B cell (primary cell): ENCODE measurements around the gene PRDX3. TPM values are rescaled to one million over a fixed set of nuclear protein-coding genes. Genes with fewer than 3 reads are reported as not detected.

Source experiments
- ATAC-seq: fragments of 200-7000 bp; cut with Tn5 transposase; one replicate; pipeline ENCODE4 v1.10.0; 2021; ENCODE audit warnings: low read depth, mild to moderate bottlenecking, moderate number of reproducible peaks, moderate library complexity
- CTCF ChIA-PET: fragments of 350-600 bp; sonication (Branson Sonifier 250); formaldehyde crosslinking; loops from one replicate; lab custom pipeline; 2021; ENCODE audit warnings: antibody characterized with exemption, inconsistent platforms; lab: Charles Lee
- POLR2A ChIA-PET: fragments of 350-600 bp; sonication (Branson Sonifier 250); formaldehyde crosslinking; loops from one replicate; lab custom pipeline; 2021; ENCODE audit warnings: antibody characterized with exemption; lab: Charles Lee
- DNase-seq: peaks from one replicate; pipeline ENCODE4 v3.0.0; 2013
- H2AFZ ChIP-seq: 2 replicates; pipeline ENCODE4 v1.6.1; 2012; ENCODE audit warnings: mild to moderate bottlenecking, low read depth, low read length; ENCODE audit not compliant: insufficient read depth, poor library complexity, severe bottlenecking
- H3K27ac ChIP-seq, 2 donors: 1 replicate in 1 of 2; 2 replicates in 1 of 2; pipeline ENCODE4 v1.5.1; 2012 to 2013; ENCODE audit warnings: low read length in 2 of 2, mild to moderate bottlenecking in 2 of 2, moderate library complexity in 1 of 2
- H3K27me3 ChIP-seq, 4 experiments: fragments of 200-600 bp in 1 of 4; sonication (generic) in 1 of 4; replicated peaks in 1 of 4; 1 replicate in 2 of 4; 2 replicates in 2 of 4; pipeline versions ENCODE4 v1.6.1 to v1.7.0; 2013 to 2016; ENCODE audit warnings: low read length in 3 of 4, mild to moderate bottlenecking in 2 of 4, mixed read lengths in 1 of 4, moderate library complexity in 1 of 4; ENCODE audit not compliant: insufficient read depth in 4 of 4, control insufficient read depth in 3 of 4; ENCODE audit errors: control extremely low read depth in 1 of 4
- H3K36me3 ChIP-seq, 2 experiments: replicated peaks in 1 of 2; 1 replicate in 1 of 2; 2 replicates in 1 of 2; pipeline versions ENCODE4 v1.6.1 to v1.7.1; 2013; ENCODE audit warnings: low read length in 1 of 2; ENCODE audit not compliant: insufficient read depth in 2 of 2, control insufficient read depth in 1 of 2; ENCODE audit errors: control extremely low read depth in 1 of 2, extremely low read depth in 1 of 2
- H3K4me1 ChIP-seq, 2 donors: fragments of 200-600 bp in 1 of 2; sonication (generic) in 1 of 2; 1 replicate in 1 of 2; 2 replicates in 1 of 2; pipeline versions ENCODE4 v1.5.1 to v1.6.1; 2013 to 2017; ENCODE audit warnings: low read length in 2 of 2; ENCODE audit not compliant: control insufficient read depth in 2 of 2, insufficient read depth in 2 of 2
- H3K4me2 ChIP-seq: replicated peaks from 2 replicates; pipeline ENCODE3; 2012; ENCODE audit warnings: mild to moderate bottlenecking, low read depth, low read length; ENCODE audit not compliant: poor library complexity, severe bottlenecking
- H3K4me3 ChIP-seq, 5 experiments: fragments of 200-600 bp in 1 of 5; sonication (generic) in 1 of 5; 1 replicate in 3 of 5; 2 replicates in 2 of 5; pipeline versions ENCODE4 v1.5.1 to v1.7.0; 2011 to 2016; ENCODE audit warnings: low read length in 4 of 5, mild to moderate bottlenecking in 4 of 5, low read depth in 2 of 5, control low read depth in 1 of 5, moderate library complexity in 1 of 5; ENCODE audit not compliant: insufficient read depth in 1 of 5; ENCODE audit errors: control extremely low read depth in 1 of 5, extremely low read depth in 1 of 5
- H3K79me2 ChIP-seq: fragments of 200-600 bp; sonication (generic); one replicate; pipeline ENCODE4 v1.6.0; 2016; ENCODE audit warnings: low read length; ENCODE audit not compliant: control insufficient read depth, insufficient read depth
- H3K9ac ChIP-seq: fragments of 200-600 bp; sonication (generic); 2 replicates; pipeline ENCODE4 v1.6.1; 2017; ENCODE audit warnings: mild to moderate bottlenecking, low read length, moderate library complexity
- H3K9me3 ChIP-seq, 3 donors: one replicate each; pipeline versions ENCODE4 v1.6.1 to v1.7.1; 2013; ENCODE audit warnings: low read length in 2 of 3; ENCODE audit not compliant: control insufficient read depth in 2 of 3, insufficient read depth in 1 of 3; ENCODE audit errors: control extremely low read depth in 1 of 3
- H4K20me1 ChIP-seq: 2 replicates; pipeline ENCODE4 v1.6.0; 2012; ENCODE audit warnings: mild to moderate bottlenecking, low read length; ENCODE audit not compliant: insufficient read depth, control insufficient read depth, poor library complexity, severe bottlenecking
- H3K27ac Mint-ChIP-seq: one replicate; pipeline ENCODE4 v1.8.0; 2021; ENCODE audit warnings: mixed read lengths
- H3K27me3 Mint-ChIP-seq: one replicate; pipeline ENCODE4 v1.8.0; 2021; ENCODE audit warnings: mixed read lengths
- H3K4me1 Mint-ChIP-seq: one replicate; pipeline ENCODE4 v1.8.0; 2021; ENCODE audit warnings: mixed read lengths
- H3K4me3 Mint-ChIP-seq: one replicate; pipeline ENCODE4 v1.8.0; 2021; ENCODE audit warnings: mixed read lengths
- H3K9me3 Mint-ChIP-seq: one replicate; pipeline ENCODE4 v1.8.0; 2022; ENCODE audit warnings: mixed read lengths; ENCODE audit not compliant: insufficient read depth
- CTCF ChIP-seq: fragments of 200-600 bp; IDR thresholded peaks from one replicate; pipeline ENCODE4 v1.8.0; 2022; ENCODE audit warnings: antibody characterized with exemption, mild to moderate bottlenecking
- EZH2 ChIP-seq: IDR thresholded peaks from 2 replicates; pipeline ENCODE4 v1.6.1; 2012; ENCODE audit warnings: borderline replicate concordance, low read depth, mild to moderate bottlenecking, moderate library complexity, low read length; ENCODE audit not compliant: insufficient read depth, poor library complexity, severe bottlenecking
- WGBS: methylation state at CpG from one replicate; pipeline ENCODE4 v1.1.5; 2013; ENCODE audit warnings: missing lambda C conversion rate; ENCODE audit not compliant: insufficient coverage; 5-methylcytosine and 5-hydroxymethylcytosine counted together
- intact Hi-C: fragments of 100-400 bp; cut with micrococcal nuclease; formaldehyde crosslinking; loops from one replicate; pipeline ENCODE4 v1.10.0; 2022
- polyA plus RNA-seq: library from polyadenylated mRNA; depleted of rRNA; stranded (reverse); fragments of >200 nt; gene quantifications from 2 replicates; pipeline ENCODE4 v1.2.3, GENCODE V29; 2012
- total RNA-seq, 2 donors: library from RNA; stranded (reverse); fragments of 120-200 nt in 1 of 2; gene quantifications; 1 replicate in 1 of 2; 2 replicates in 1 of 2; pipeline versions ENCODE4 v1.2.3 to v1.2.4, GENCODE V29; 2013 to 2022

Gene PRDX3
- total and polyA plus RNA-seq, 2 donors (not counting 1 experiment from before 2014, with no cell fraction given): 18.0 to 36.3 TPM

GRCh38 chr10:119136084-119136483 is 42.5 kb downstream of the PRDX3 start:
- no peak overlapping the region for H3K9ac ChIP-seq
- intact Hi-C loops: no loop called here
- H3K27ac ChIP-seq: no peak overlapping the region

GRCh38 chr10:119135513-119135881 is 43.1 kb downstream of the PRDX3 start:
- ChIA-PET POLR2A (no interaction called here), CTCF (no interaction called here)
- no peaks in the 10 kb centered on the region for H3K9me3 Mint-ChIP-seq
- no CpG with 5 or more reads among the region's 4 CpGs for WGBS
- Histone ChIP-seq H3K36me3 (peaks cover 1 to 10% of the 10 kb centered on the region in 2 experiments), H3K4me3 (no peak overlapping the region), H3K9me3 (no peaks in the 10 kb centered on the region), H3K79me2 (no peaks in the 10 kb centered on the region), H3K9ac (no peak overlapping the region), H3K27ac (no peak overlapping the region), H4K20me1 (no peaks in the 10 kb centered on the region), H3K27me3 (no peaks in the 10 kb centered on the region), H3K4me1 (peaks cover 7 to 11% of the 10 kb centered on the region in 2 donors), H2AFZ (no peak overlapping the region), H3K4me2 (no peak overlapping the region)
- TF ChIP-seq CTCF (no peak), EZH2 (no peak)
- H3K27ac Mint-ChIP-seq: peak overlapping the region; percentile 24
- peaks cover 21% of the 10 kb centered on the region for H3K4me1 Mint-ChIP-seq
- intact Hi-C loops: no loop called here
- no peak for ATAC-seq
- DNase-seq: no peak
- H3K4me3 Mint-ChIP-seq: no peak overlapping the region
- H3K27me3 Mint-ChIP-seq: no peaks in the 10 kb centered on the region

More at GRCh38 chr10:119136084-119136483, 42.5 kb downstream of the PRDX3 start:
- POLR2A ChIA-PET: no interaction called here
- no peak for ATAC-seq
- 93% methylated on average over 3 of the region's 7 CpGs for WGBS
- no peak for DNase-seq
- H3K9me3 Mint-ChIP-seq: no peaks in the 10 kb centered on the region
- peaks cover 16% of the 10 kb centered on the region for H3K4me1 Mint-ChIP-seq
- peaks cover 7 to 11% of the 10 kb centered on the region in 2 donors for H3K4me1 ChIP-seq
- H4K20me1 ChIP-seq: no peaks in the 10 kb centered on the region
- no peaks in the 10 kb centered on the region for H3K9me3 ChIP-seq
- no peak overlapping the region for H3K27ac Mint-ChIP-seq
- H3K36me3 ChIP-seq: peaks cover 1 to 12% of the 10 kb centered on the region in 2 experiments
- H3K4me3 ChIP-seq: no peak overlapping the region
- no peak overlapping the region for H3K4me2 ChIP-seq
- H3K79me2 ChIP-seq: no peaks in the 10 kb centered on the region
- H3K4me3 Mint-ChIP-seq: no peak overlapping the region
- no peak overlapping the region for H2AFZ ChIP-seq
- H3K27me3 ChIP-seq: no peaks in the 10 kb centered on the region
- no peaks in the 10 kb centered on the region for H3K27me3 Mint-ChIP-seq
- CTCF ChIA-PET: no interaction called here
- no peak for TF ChIP-seq CTCF
- no peak for TF ChIP-seq EZH2
